ENCODE data around the gene ST6GAL1.

GRCh38 chr3:187025254-187025655 is 94.9 kb downstream of the ST6GAL1 start:
- TF ChIP-seq CTCF (conservative IDR thresholded peaks at IDR 0.05) (no peak), ZFX (IDR thresholded peaks at IDR 0.05) (no peak)
